ENCODE measurements around the gene CAPN14. TPM values are rescaled to one million over a fixed set of nuclear protein-coding genes. Genes with fewer than 3 reads are reported as not detected.

CAPN14 gene
- total and polyA plus RNA-seq, 2 of the 4 experiments (the other 2 are of a cell fraction), result under 0.01 to 0.09 TPM

- peaks cover 12 to 38% of the 10 kb centered on the region in 2 experiments for H3K79me1 ChIP-seq (ENCODE audit: low read depth in 1 of 2, low read length in 2 of 2)
- H2AK9ac ChIP-seq (replicated peaks; ENCODE audit: low read depth, low read length, poor library complexity), result no peak overlapping the region
- dilution Hi-C loops (cut with HindIII; ENCODE audit: low sequenced_read_pairs, unreplicated experiment), result no loop called here
- no peak overlapping the region for H3K23ac ChIP-seq (ENCODE audit: low read depth, low read length)
- no peak overlapping the region for H3K14ac ChIP-seq (replicated peaks; ENCODE audit: low read depth, low read length)
- no peak overlapping the region for H3K4me3 ChIP-seq (ENCODE audit: insufficient read depth, low read depth, low read length)
- ATAC-seq (ENCODE audit: low read depth), result no peak
- no peak overlapping the region for H2BK20ac ChIP-seq (ENCODE audit: low read depth, low read length)
- intact Hi-C loops (cut with micrococcal nuclease), result no loop called here
- H3K18ac ChIP-seq (ENCODE audit: low read depth, low read length), result no peak overlapping the region
- no peak for DNase-seq
- H4K5ac ChIP-seq (ENCODE audit: low read depth, low read length), result no peak overlapping the region
- WGBS, 2 experiments (ENCODE audit: extremely low coverage in 2 of 2, insufficient read length in 1 of 2), result 43% methylated on average over 1 of the region's 11 CpGs; no CpG with 5 or more reads in 1 of the 2 experiments
- H3K4me1 ChIP-seq (ENCODE audit: control insufficient read depth, insufficient read depth, low read length), result peaks cover 2% of the 10 kb centered on the region; the same call in 1 of the 2 replicates
- no peaks in the 10 kb centered on the region for H3K9me3 ChIP-seq (ENCODE audit: control insufficient read depth, insufficient read depth, low read length)
- H3K9ac ChIP-seq (ENCODE audit: low read depth, low read length), result no peak overlapping the region
- H2AFZ ChIP-seq (replicated peaks; ENCODE audit: low read length, poor library complexity), result no peak overlapping the region
- no peak overlapping the region for H4K91ac ChIP-seq (ENCODE audit: insufficient read depth, low read depth, low read length)
- no peak overlapping the region for H2BK15ac ChIP-seq (ENCODE audit: low read depth, low read length)
- no peak overlapping the region for H2BK120ac ChIP-seq (ENCODE audit: low read depth, low read length)
- CTCF ChIA-PET, result no interaction called here
- no peak overlapping the region for H3K56ac ChIP-seq (ENCODE audit: extremely low read depth, insufficient read depth, low read length)
- H3K9me1 ChIP-seq (ENCODE audit: insufficient read depth, low read length), result peaks cover 14% of the 10 kb centered on the region; the same call in 1 of the 2 replicates
- H2BK5ac ChIP-seq (ENCODE audit: low read depth, low read length, poor library complexity, severe bottlenecking), result no peak overlapping the region
- H3K36me3 ChIP-seq (ENCODE audit: control insufficient read depth, insufficient read depth, low read length), result peaks cover 8% of the 10 kb centered on the region
- no peak overlapping the region for H3K27ac ChIP-seq (ENCODE audit: insufficient read depth, low read length)
- no peak overlapping the region for H3K4ac ChIP-seq (ENCODE audit: low read depth, low read length)
- POLR2A ChIA-PET (ENCODE audit: unreplicated experiment), result no interaction called here
- no peaks in the 10 kb centered on the region for H3K27me3 ChIP-seq (ENCODE audit: control insufficient read depth, insufficient read depth, low read length)
- in situ Hi-C loops (cut with MboI; ENCODE audit: low sequenced_read_pairs), result no loop called here
- no peak overlapping the region for H3K4me2 ChIP-seq (ENCODE audit: low read depth, low read length)
- H4K8ac ChIP-seq (ENCODE audit: low read depth in 2 of 2, low read length in 2 of 2), result no peak overlapping the region
- no TSS peak for BruUV-seq (replicated peaks)
- H2AK5ac ChIP-seq (ENCODE audit: low read depth, low read length), result no peak overlapping the region
- peaks cover 17% of the 10 kb centered on the region for H4K20me1 ChIP-seq (ENCODE audit: insufficient read depth, low read length)
- TF ChIP-seq CEBPB (IDR thresholded peaks at IDR 0.05; ENCODE audit: low read depth, low read length) (no peak), POLR2A (IDR thresholded peaks at IDR 0.05; ENCODE audit: low read depth, low read length) (no peak), USF2 (IDR thresholded peaks at IDR 0.05; ENCODE audit: low read depth, low read length) (no peak), NFE2L2 (IDR thresholded peaks at IDR 0.05; ENCODE audit: low read depth, low read length) (no peak), MAFK (IDR thresholded peaks at IDR 0.05; ENCODE audit: low read depth, low read length) (no peak), CTCF (conservative IDR thresholded peaks at IDR 0.05; ENCODE audit: low read depth, low read length) (no peak), SMC3 (IDR thresholded peaks at IDR 0.05; ENCODE audit: low read depth, low read length) (no peak), FOS (IDR thresholded peaks at IDR 0.05; ENCODE audit: low read depth, low read length) (no peak), MAZ (IDR thresholded peaks at IDR 0.05; ENCODE audit: borderline replicate concordance, low read depth, low read length) (no peak), RFX5 (IDR thresholded peaks at IDR 0.05; ENCODE audit: low read depth, low read length) (no peak), BHLHE40 (IDR thresholded peaks at IDR 0.05; ENCODE audit: low read depth, low read length) (no peak), RAD21 (IDR thresholded peaks at IDR 0.05; ENCODE audit: low read length) (no peak), ELK1 (IDR thresholded peaks at IDR 0.05; ENCODE audit: borderline replicate concordance, low read depth, low read length) (no peak), RCOR1 (IDR thresholded peaks at IDR 0.05; ENCODE audit: insufficient replicate concordance, low read length) (no peak)
Measured at GRCh38 chr2:31240381-31241365, 23.4 kb upstream of the CAPN14 start.
